B cell (primary cell): Measurements from ENCODE around the gene GFOD1. TPM values are rescaled to one million over a fixed set of nuclear protein-coding genes. Genes with fewer than 3 reads are reported as not detected.

ENCODE experiments used
- ATAC-seq: fragments of 200-7000 bp; cut with Tn5 transposase; one replicate; pipeline ENCODE4 v1.10.0; 2021; ENCODE audit warnings: low read depth, mild to moderate bottlenecking, moderate number of reproducible peaks, moderate library complexity
- CTCF ChIA-PET: fragments of 350-600 bp; sonication (Branson Sonifier 250); formaldehyde crosslinking; loops from one replicate; lab custom pipeline; 2021; ENCODE audit warnings: antibody characterized with exemption, inconsistent platforms; lab: Charles Lee
- POLR2A ChIA-PET: fragments of 350-600 bp; sonication (Branson Sonifier 250); formaldehyde crosslinking; loops from one replicate; lab custom pipeline; 2021; ENCODE audit warnings: antibody characterized with exemption; lab: Charles Lee
- DNase-seq: peaks from one replicate; pipeline ENCODE4 v3.0.0; 2013
- H2AFZ ChIP-seq: 2 replicates; pipeline ENCODE4 v1.6.1; 2012; ENCODE audit warnings: mild to moderate bottlenecking, low read depth, low read length; ENCODE audit not compliant: insufficient read depth, poor library complexity, severe bottlenecking
- H3K27ac ChIP-seq, 2 donors: 1 replicate in 1 of 2; 2 replicates in 1 of 2; pipeline ENCODE4 v1.5.1; 2012 to 2013; ENCODE audit warnings: low read length in 2 of 2, mild to moderate bottlenecking in 2 of 2, moderate library complexity in 1 of 2
- H3K27me3 ChIP-seq, 4 experiments: fragments of 200-600 bp in 1 of 4; sonication (generic) in 1 of 4; replicated peaks in 1 of 4; 1 replicate in 2 of 4; 2 replicates in 2 of 4; pipeline versions ENCODE4 v1.6.1 to v1.7.0; 2013 to 2016; ENCODE audit warnings: low read length in 3 of 4, mild to moderate bottlenecking in 2 of 4, mixed read lengths in 1 of 4, moderate library complexity in 1 of 4; ENCODE audit not compliant: insufficient read depth in 4 of 4, control insufficient read depth in 3 of 4; ENCODE audit errors: control extremely low read depth in 1 of 4
- H3K36me3 ChIP-seq, 2 experiments: replicated peaks in 1 of 2; 1 replicate in 1 of 2; 2 replicates in 1 of 2; pipeline versions ENCODE4 v1.6.1 to v1.7.1; 2013; ENCODE audit warnings: low read length in 1 of 2; ENCODE audit not compliant: insufficient read depth in 2 of 2, control insufficient read depth in 1 of 2; ENCODE audit errors: control extremely low read depth in 1 of 2, extremely low read depth in 1 of 2
- H3K4me1 ChIP-seq, 2 donors: fragments of 200-600 bp in 1 of 2; sonication (generic) in 1 of 2; 1 replicate in 1 of 2; 2 replicates in 1 of 2; pipeline versions ENCODE4 v1.5.1 to v1.6.1; 2013 to 2017; ENCODE audit warnings: low read length in 2 of 2; ENCODE audit not compliant: control insufficient read depth in 2 of 2, insufficient read depth in 2 of 2
- H3K4me2 ChIP-seq: replicated peaks from 2 replicates; pipeline ENCODE3; 2012; ENCODE audit warnings: mild to moderate bottlenecking, low read depth, low read length; ENCODE audit not compliant: poor library complexity, severe bottlenecking
- H3K4me3 ChIP-seq, 5 experiments: fragments of 200-600 bp in 1 of 5; sonication (generic) in 1 of 5; 1 replicate in 3 of 5; 2 replicates in 2 of 5; pipeline versions ENCODE4 v1.5.1 to v1.7.0; 2011 to 2016; ENCODE audit warnings: low read length in 4 of 5, mild to moderate bottlenecking in 4 of 5, low read depth in 2 of 5, control low read depth in 1 of 5, moderate library complexity in 1 of 5; ENCODE audit not compliant: insufficient read depth in 1 of 5; ENCODE audit errors: control extremely low read depth in 1 of 5, extremely low read depth in 1 of 5
- H3K79me2 ChIP-seq: fragments of 200-600 bp; sonication (generic); one replicate; pipeline ENCODE4 v1.6.0; 2016; ENCODE audit warnings: low read length; ENCODE audit not compliant: control insufficient read depth, insufficient read depth
- H3K9ac ChIP-seq: fragments of 200-600 bp; sonication (generic); 2 replicates; pipeline ENCODE4 v1.6.1; 2017; ENCODE audit warnings: mild to moderate bottlenecking, low read length, moderate library complexity
- H3K9me3 ChIP-seq, 3 donors: one replicate each; pipeline versions ENCODE4 v1.6.1 to v1.7.1; 2013; ENCODE audit warnings: low read length in 2 of 3; ENCODE audit not compliant: control insufficient read depth in 2 of 3, insufficient read depth in 1 of 3; ENCODE audit errors: control extremely low read depth in 1 of 3
- H4K20me1 ChIP-seq: 2 replicates; pipeline ENCODE4 v1.6.0; 2012; ENCODE audit warnings: mild to moderate bottlenecking, low read length; ENCODE audit not compliant: insufficient read depth, control insufficient read depth, poor library complexity, severe bottlenecking
- H3K27ac Mint-ChIP-seq: one replicate; pipeline ENCODE4 v1.8.0; 2021; ENCODE audit warnings: mixed read lengths
- H3K27me3 Mint-ChIP-seq: one replicate; pipeline ENCODE4 v1.8.0; 2021; ENCODE audit warnings: mixed read lengths
- H3K4me1 Mint-ChIP-seq: one replicate; pipeline ENCODE4 v1.8.0; 2021; ENCODE audit warnings: mixed read lengths
- H3K4me3 Mint-ChIP-seq: one replicate; pipeline ENCODE4 v1.8.0; 2021; ENCODE audit warnings: mixed read lengths
- H3K9me3 Mint-ChIP-seq: one replicate; pipeline ENCODE4 v1.8.0; 2022; ENCODE audit warnings: mixed read lengths; ENCODE audit not compliant: insufficient read depth
- EZH2 ChIP-seq: IDR thresholded peaks from 2 replicates; pipeline ENCODE4 v1.6.1; 2012; ENCODE audit warnings: borderline replicate concordance, low read depth, mild to moderate bottlenecking, moderate library complexity, low read length; ENCODE audit not compliant: insufficient read depth, poor library complexity, severe bottlenecking
- WGBS: methylation state at CpG from one replicate; pipeline ENCODE4 v1.1.5; 2013; ENCODE audit warnings: missing lambda C conversion rate; ENCODE audit not compliant: insufficient coverage; 5-methylcytosine and 5-hydroxymethylcytosine counted together
- intact Hi-C: fragments of 100-400 bp; cut with micrococcal nuclease; formaldehyde crosslinking; loops from one replicate; pipeline ENCODE4 v1.10.0; 2022
- polyA plus RNA-seq: library from polyadenylated mRNA; depleted of rRNA; stranded (reverse); fragments of >200 nt; gene quantifications from 2 replicates; pipeline ENCODE4 v1.2.3, GENCODE V29; 2012
- total RNA-seq, 2 donors: library from RNA; stranded (reverse); fragments of 120-200 nt in 1 of 2; gene quantifications; 1 replicate in 1 of 2; 2 replicates in 1 of 2; pipeline versions ENCODE4 v1.2.3 to v1.2.4, GENCODE V29; 2013 to 2022
- TF ChIP-seq, protein P1 (sequence below): fragments of 200-600 bp; IDR thresholded peaks from one replicate; pipeline ENCODE4 v1.8.0; 2022; ENCODE audit warnings: antibody characterized with exemption, mild to moderate bottlenecking

Gene GFOD1
- total and polyA plus RNA-seq, 2 donors (not counting 1 experiment from before 2014, with no cell fraction given), result 8.3 to 42.4 TPM

DNA sequence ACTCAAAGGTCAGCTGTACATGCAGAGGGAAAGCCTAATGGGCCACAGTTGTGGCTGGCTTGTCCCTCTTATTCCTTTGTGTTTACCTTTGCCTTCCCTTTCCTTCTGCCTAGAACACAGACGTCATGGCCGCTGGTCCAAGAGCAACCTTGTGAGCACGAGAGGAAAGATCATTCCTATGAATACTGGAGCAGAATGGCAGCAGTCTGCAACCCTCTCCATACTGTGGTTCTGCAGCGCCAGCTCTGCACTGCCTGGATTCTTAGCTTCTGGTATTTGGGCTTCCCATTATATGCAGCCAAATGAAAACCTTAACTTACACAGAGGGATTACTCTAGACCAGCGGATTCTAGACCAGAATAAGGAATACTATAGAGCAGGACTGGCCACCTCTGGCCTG is 171.5 kb downstream of the GFOD1 start:
- no peak overlapping the region for H3K4me2 ChIP-seq
- TF ChIP-seq, protein P1, sequence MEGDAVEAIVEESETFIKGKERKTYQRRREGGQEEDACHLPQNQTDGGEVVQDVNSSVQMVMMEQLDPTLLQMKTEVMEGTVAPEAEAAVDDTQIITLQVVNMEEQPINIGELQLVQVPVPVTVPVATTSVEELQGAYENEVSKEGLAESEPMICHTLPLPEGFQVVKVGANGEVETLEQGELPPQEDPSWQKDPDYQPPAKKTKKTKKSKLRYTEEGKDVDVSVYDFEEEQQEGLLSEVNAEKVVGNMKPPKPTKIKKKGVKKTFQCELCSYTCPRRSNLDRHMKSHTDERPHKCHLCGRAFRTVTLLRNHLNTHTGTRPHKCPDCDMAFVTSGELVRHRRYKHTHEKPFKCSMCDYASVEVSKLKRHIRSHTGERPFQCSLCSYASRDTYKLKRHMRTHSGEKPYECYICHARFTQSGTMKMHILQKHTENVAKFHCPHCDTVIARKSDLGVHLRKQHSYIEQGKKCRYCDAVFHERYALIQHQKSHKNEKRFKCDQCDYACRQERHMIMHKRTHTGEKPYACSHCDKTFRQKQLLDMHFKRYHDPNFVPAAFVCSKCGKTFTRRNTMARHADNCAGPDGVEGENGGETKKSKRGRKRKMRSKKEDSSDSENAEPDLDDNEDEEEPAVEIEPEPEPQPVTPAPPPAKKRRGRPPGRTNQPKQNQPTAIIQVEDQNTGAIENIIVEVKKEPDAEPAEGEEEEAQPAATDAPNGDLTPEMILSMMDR, result no peak
- TF ChIP-seq EZH2, result no peak
- peaks cover 12 to 71% of the 10 kb centered on the region in 2 experiments for H3K36me3 ChIP-seq
- Mint-ChIP-seq H3K4me3 (no peak overlapping the region), H3K4me1 (peaks cover 4% of the 10 kb centered on the region), H3K27me3 (no peaks in the 10 kb centered on the region), H3K27ac (no peak overlapping the region), H3K9me3 (no peaks in the 10 kb centered on the region)
- ChIA-PET CTCF (interaction anchor here (1.4 kb wide), 1 partner anchor 121 kb away, joined by 6 read pairs; no protein-coding TSS in a partner anchor), POLR2A (no interaction called here)
- H3K79me2 ChIP-seq, result peaks cover 20% of the 10 kb centered on the region
- H3K9me3 ChIP-seq, result no peaks in the 10 kb centered on the region
- H3K27ac ChIP-seq, result no peak overlapping the region
- ATAC-seq (no peak), DNase-seq (no peak)
- no peaks in the 10 kb centered on the region for H3K4me1 ChIP-seq
- 92% methylated on average over 4 of the region's 5 CpGs for WGBS
- no peak overlapping the region for H3K9ac ChIP-seq
- intact Hi-C loops, result no loop called here
- no peaks in the 10 kb centered on the region for H3K27me3 ChIP-seq
- no peaks in the 10 kb centered on the region for H4K20me1 ChIP-seq
- H3K4me3 ChIP-seq, result no peak overlapping the region
- no peak overlapping the region for H2AFZ ChIP-seq

DNA sequence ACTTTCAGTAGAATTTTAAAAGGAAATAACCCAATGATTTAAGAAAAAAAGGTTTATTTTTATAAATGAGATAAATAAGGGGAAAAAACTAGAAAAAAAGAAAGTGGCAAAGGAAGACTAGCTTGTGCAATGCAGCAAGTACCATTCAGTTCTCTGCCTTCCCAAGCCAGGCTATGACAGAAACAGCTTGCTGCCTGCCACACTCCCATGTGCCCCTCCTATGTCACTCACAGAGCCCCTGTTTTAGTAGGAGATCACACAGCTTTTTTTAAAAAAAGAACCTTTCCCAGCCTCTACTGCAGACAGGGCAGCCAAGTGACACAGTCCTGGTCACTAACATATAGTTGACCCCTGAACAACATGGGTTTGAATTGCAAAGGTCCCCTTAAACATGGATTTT is 172.6 kb downstream of the GFOD1 start:
- no peak for TF ChIP-seq EZH2
- TF ChIP-seq, protein P1, result no peak
- H3K27me3 Mint-ChIP-seq, result no peaks in the 10 kb centered on the region
- no peak overlapping the region for H3K9ac ChIP-seq
- intact Hi-C loops, result no loop called here
- no peaks in the 10 kb centered on the region for H3K9me3 Mint-ChIP-seq
- no peak overlapping the region for H3K27ac ChIP-seq
- H3K27ac Mint-ChIP-seq, result no peak overlapping the region
- H3K27me3 ChIP-seq, result no peaks in the 10 kb centered on the region
- DNase-seq, result no peak
- ATAC-seq, result no peak
- H3K4me2 ChIP-seq, result no peak overlapping the region
- H3K79me2 ChIP-seq, result peaks cover 22% of the 10 kb centered on the region
- no peaks in the 10 kb centered on the region for H3K4me1 ChIP-seq
- H3K4me3 Mint-ChIP-seq, result no peak overlapping the region
- H4K20me1 ChIP-seq, result no peaks in the 10 kb centered on the region
- POLR2A ChIA-PET, result interaction anchor here (1.4 kb wide), 1 partner anchor 13 kb away, joined by 5 read pairs; the partner anchor contains the start of gene TBC1D7
- no peak overlapping the region for H2AFZ ChIP-seq
- H3K4me3 ChIP-seq, result no peak overlapping the region
- CTCF ChIA-PET, result interaction anchor here (0.6 to 1.4 kb wide), 4 partner anchors 12 to 404 kb away, joined by 3 to 5 read pairs (median 3); no protein-coding TSS in a partner anchor
- peaks cover 10 to 63% of the 10 kb centered on the region in 2 experiments for H3K36me3 ChIP-seq
- no peaks in the 10 kb centered on the region for H3K9me3 ChIP-seq
- H3K4me1 Mint-ChIP-seq, result peaks cover 4% of the 10 kb centered on the region
